ENCODE measurements around the gene PCDHA2.

DNA sequence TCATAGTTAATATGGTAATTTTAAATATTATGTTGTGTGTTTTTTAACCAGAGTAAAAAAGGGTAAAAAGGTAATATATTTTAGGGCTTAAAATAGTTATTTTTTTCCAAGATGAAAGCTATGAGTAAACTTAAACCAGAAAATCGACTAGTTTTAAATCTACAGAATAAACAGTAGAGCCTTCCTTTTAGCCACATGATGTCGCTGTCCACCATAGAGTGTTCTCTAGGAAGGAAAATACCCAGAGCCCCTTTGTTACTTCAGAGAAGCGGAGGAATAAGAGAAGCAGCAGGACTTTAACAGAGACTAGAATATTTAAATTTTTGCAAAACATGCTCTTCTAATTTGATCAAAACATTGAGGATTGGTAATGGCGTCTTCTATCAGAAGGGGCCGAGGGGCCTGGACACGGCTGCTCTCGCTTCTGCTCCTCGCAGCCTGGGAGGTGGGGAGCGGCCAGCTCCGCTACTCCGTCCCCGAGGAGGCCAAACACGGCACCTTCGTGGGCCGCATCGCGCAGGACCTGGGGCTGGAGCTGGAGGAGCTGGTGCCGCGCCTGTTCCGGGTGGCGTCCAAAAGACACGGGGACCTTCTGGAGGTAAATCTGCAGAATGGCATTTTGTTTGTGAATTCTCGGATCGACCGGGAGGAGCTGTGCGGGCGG, at the start of gene PCDHA2:
- TF ChIP-seq, protein P1, sequence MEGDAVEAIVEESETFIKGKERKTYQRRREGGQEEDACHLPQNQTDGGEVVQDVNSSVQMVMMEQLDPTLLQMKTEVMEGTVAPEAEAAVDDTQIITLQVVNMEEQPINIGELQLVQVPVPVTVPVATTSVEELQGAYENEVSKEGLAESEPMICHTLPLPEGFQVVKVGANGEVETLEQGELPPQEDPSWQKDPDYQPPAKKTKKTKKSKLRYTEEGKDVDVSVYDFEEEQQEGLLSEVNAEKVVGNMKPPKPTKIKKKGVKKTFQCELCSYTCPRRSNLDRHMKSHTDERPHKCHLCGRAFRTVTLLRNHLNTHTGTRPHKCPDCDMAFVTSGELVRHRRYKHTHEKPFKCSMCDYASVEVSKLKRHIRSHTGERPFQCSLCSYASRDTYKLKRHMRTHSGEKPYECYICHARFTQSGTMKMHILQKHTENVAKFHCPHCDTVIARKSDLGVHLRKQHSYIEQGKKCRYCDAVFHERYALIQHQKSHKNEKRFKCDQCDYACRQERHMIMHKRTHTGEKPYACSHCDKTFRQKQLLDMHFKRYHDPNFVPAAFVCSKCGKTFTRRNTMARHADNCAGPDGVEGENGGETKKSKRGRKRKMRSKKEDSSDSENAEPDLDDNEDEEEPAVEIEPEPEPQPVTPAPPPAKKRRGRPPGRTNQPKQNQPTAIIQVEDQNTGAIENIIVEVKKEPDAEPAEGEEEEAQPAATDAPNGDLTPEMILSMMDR (IDR thresholded peaks at IDR 0.05) = peak in 3 of 7 experiments; percentile 5 to 27 (median 9)
- no peak for TF ChIP-seq POLR2A (IDR thresholded peaks at IDR 0.05)

Data from body of pancreas (tissue), 4 donors.